GM20431 (cell line): ENCODE results near the gene LRIG2.
"Not testable (repeated sequence)": the region's sequence is repeated elsewhere in the genome, so short reads cannot be mapped to it uniquely, and the experiment has no call there.

ENCODE experiments used
- in situ Hi-C: fragments of 300-500 bp; cut with MseI, MboI; formaldehyde crosslinking; loops from one replicate; pipeline ENCODE4 v1.15.0; 2020; ENCODE audit warnings: low sequenced_read_pairs; ENCODE audit not compliant: unreplicated experiment

The LRIG2 gene, protein sequence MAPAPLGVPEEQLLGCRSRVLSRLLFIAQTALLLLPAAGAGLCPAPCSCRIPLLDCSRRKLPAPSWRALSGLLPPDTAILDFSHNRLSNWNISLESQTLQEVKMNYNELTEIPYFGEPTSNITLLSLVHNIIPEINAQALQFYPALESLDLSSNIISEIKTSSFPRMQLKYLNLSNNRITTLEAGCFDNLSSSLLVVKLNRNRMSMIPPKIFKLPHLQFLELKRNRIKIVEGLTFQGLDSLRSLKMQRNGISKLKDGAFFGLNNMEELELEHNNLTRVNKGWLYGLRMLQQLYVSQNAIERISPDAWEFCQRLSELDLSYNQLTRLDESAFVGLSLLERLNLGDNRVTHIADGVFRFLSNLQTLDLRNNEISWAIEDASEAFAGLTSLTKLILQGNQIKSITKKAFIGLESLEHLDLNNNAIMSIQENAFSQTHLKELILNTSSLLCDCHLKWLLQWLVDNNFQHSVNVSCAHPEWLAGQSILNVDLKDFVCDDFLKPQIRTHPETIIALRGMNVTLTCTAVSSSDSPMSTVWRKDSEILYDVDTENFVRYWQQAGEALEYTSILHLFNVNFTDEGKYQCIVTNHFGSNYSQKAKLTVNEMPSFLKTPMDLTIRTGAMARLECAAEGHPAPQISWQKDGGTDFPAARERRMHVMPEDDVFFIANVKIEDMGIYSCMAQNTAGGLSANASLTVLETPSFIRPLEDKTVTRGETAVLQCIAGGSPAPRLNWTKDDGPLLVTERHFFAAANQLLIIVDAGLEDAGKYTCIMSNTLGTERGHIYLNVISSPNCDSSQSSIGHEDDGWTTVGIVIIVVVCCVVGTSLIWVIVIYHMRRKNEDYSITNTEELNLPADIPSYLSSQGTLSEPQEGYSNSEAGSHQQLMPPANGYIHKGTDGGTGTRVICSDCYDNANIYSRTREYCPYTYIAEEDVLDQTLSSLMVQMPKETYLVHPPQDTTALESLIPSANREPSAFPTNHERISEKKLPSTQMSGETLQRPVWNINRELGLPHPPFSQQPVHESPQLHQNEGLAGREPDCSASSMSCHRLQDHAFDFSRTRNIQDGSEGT

DNA sequence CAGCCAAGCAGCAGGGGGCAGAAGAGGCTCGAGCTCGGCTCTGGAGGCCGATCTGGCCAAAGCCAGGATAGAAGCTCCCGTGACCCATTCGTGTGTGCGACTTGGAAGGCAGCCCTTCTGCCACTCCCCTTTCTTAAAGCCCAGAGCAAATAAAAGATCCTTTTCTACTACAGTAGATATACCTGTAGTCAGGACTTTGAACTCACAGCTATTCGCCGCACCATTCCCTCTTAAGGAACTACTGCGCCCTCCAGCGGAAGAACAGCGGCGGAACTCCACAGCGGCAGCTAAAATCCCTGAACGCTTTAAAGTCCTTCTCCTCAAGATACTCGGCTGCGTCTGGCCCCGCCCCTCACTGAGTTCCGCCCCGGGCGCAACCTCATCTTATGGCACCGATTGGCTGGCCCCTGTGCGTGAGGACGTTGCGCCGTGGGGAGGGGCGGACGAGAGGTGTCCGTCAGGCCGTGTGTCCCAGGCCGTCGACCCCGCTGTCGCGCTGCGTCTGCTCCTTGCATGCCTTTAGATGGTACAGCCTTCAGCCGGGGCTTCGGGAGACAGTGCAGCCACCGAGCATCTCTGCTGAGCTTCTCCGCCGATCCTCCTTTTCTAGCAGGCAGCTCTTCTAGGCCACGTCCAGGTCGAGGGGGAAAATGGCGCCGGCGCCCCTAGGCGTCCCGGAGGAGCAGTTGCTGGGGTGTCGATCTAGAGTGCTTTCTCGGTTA lies at the start of gene LRIG2:
Gene LRIG2 (plus strand): TSS at position 442 of the 722 bp plus-strand sequence. CDS start 209 bp downstream, at position 651.
- in situ Hi-C loops = no loop called here

DNA sequence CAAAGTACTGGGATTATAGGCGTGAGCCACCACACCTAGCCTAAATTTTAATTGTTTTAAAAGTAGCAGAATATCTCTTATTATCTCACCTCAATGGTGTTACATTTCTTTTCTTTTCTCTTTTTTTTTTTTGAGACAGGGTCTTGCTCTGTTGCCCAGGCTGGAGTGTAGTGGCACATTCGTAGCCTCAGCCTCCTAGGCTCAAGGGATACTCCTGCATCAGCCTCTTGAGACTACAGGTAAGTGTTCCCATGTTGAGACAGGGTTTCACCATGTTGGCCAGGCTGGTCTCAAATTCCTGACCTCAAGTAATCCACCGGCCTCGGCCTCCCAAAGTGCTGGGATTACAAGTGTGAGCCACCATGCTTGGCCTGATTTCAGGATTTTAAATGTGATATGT lies 49.7 kb upstream of the LRIG2 start:
- in situ Hi-C loops = not testable (repeated sequence)

DNA sequence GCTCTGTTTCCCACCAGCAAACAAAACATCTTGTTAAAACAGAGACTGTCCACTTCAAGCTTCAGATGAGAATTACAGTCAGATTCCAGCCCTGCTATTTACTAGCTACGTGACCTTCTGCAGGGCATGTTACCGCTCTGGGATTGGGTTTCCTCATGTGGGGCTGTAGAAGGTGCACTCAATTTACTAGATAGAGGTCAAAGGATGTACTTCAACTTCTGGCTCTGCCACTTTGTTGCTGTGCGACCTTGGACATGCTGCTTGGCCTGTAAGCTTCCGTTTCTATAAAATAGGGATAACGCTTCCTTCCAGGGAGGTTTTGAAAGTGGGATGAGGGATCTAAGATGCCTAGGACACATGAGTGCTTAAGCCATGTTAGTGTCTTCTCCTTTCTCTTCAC lies 46.0 kb upstream of the LRIG2 start:
- in situ Hi-C loops = loop anchor here (25.0 kb wide), 2 partner anchors 140 to 315 kb away; partner anchors contain the start of genes PPM1J and RHOC

DNA sequence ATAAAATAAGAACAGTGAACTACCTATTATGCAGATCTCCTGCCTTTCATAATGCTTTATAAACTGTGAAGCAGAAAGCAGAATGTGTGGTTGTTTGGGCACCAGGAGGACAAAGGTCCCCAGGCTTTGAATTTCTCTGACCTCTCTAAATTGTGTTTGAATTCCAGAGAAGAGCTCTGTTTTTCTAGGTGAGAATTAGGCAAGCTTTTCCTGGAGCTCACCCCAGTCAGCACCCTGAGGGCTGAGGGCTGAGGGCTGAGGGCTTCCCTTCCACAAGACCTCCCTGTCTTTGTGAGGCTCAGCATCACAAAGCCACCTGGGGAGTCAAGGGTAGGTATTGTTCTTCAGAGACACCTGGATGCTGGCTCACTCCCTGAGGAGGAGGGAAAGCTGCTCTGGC lies 45.5 kb upstream of the LRIG2 start:
- in situ Hi-C loops = loop anchor here (25.0 kb wide), 2 partner anchors 140 to 315 kb away; partner anchors contain the start of genes PPM1J and RHOC

DNA sequence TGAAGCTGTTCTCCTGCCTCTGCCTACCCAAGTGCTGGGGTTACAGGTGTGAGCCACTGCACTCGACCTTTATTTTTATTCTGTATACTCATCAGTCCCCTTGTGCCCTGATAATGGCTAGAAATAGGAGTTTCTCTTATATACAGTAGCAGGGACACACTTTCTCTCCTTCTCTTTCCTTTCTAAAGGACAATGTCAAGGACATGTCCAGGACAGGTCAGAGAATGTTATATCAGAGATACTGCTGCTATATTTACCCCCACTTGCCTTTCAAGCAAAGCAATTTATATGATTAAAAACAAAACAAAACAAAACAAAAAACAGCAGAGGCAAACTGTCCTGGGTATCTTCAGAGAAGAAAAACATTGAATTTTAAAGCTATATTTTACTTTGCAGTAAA lies 43.2 kb upstream of the LRIG2 start:
- in situ Hi-C loops = loop anchor here (25.0 kb wide), 2 partner anchors 143 to 318 kb away; partner anchors contain the start of genes PPM1J and RHOC

DNA sequence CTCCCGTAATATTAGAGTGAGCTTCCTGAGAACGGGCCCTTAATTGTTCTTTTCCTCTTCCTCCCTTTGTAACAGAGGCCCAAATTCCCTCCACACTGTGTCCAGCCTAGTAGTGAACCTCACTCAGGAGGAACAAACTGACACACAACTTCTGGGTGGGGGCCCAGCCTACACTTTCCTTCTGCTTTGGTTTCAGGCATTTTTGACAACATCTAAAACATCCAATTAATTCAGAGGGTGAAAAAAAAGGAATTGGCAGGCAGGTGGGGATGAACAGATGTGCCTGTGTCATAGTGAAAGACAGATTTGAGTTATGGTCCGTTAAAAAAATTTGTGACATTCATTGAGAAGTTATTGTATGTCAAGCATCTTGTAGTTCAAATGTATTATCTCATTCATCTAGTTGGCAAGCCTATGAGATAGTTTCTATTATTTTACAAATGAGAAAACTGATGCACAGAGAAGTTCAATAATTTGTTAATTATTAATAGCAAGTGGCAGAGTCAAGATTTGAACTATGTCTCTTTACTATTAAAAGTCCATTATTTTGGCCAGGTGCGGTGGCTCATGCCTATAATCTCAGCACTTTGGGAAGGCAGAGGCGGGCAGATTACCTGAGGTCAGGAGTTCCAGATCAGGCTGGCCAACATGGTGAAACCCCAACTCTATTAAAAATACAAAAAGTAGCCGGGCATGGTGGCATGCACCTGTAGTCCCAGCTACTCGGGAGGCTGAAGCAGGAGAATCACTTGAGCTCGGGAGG lies 41.6 kb upstream of the LRIG2 start:
- in situ Hi-C loops = loop anchor here (25.0 kb wide), 2 partner anchors 144 to 319 kb away; partner anchors contain the start of genes PPM1J and RHOC

DNA sequence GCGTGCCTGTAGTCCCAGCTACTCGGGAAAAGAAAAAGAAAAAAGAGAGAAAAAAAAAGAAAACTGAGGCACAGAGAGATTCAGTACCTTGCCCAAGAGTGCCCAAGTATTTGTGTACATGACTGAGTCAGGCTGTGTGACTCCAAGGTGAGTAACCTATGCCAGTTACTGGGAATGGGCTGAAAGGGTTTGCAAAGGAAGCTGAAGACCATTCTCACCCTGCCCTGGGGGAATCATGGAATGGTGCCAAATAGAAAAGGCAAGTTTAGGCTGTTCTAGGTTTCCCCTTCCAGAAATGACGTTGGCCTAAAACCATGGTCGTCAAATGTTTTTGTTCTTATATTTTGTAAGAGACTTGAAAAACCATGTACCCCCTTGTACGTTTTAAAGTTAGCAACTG lies 37.9 kb upstream of the LRIG2 start:
- in situ Hi-C loops = loop anchor here (25.0 kb wide), 2 partner anchors 148 to 323 kb away; partner anchors contain the start of genes PPM1J and RHOC

DNA sequence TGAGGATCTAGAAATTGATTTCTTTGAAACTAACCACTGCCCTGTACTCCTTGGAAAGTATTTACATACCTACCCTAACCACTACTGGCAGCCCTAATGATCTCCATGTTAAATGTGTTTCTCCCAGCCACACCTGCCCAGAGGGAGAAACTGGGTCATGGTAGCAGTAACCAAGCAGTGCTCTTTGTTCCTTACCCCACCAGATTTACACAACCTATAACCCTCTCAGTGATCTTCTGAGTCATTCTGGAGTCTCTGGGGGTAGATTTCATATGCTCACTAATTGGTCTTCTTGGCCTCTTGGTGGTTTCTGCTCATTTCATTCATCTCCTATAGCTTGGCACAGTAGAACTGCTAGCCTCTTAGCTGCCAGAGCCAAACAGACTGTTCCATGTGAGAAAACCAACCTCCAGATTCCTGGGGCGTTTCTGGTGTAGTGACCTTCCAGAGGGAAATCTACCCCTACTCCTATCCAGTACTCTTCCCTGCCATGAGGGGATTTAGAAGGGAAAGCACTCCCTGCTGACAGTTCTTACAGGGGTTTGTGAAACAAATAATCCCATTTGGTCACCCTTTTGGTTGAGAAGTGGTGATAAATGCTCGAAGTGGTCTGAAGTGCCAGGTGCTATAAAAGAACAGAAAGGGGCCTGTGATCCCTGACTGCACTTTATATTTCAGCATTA lies 36.2 kb upstream of the LRIG2 start:
- in situ Hi-C loops = loop anchor here (25.0 kb wide), 2 partner anchors 149 to 324 kb away; partner anchors contain the start of genes PPM1J and RHOC

DNA sequence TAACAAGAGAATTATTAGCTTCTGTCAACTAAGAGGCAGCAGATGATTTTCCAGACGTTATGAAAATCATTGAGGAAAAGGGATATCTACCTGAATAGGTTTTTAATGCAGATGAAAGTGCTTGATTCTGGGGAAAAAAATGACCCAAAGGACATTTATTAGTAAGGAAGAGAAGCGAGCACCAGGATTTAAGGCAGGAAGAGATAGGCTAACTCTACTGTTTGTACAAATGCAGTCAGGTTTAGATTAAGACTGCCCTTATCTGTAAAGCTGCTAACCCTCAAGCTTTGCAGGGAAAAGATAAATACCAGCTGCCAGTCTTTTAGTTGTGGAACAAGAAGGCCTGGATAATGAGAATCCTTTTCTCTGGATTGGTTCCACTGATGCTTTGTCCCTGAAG lies 33.0 kb upstream of the LRIG2 start:
- in situ Hi-C loops = loop anchor here (25.0 kb wide), 2 partner anchors 153 to 328 kb away; partner anchors contain the start of genes PPM1J and RHOC

DNA sequence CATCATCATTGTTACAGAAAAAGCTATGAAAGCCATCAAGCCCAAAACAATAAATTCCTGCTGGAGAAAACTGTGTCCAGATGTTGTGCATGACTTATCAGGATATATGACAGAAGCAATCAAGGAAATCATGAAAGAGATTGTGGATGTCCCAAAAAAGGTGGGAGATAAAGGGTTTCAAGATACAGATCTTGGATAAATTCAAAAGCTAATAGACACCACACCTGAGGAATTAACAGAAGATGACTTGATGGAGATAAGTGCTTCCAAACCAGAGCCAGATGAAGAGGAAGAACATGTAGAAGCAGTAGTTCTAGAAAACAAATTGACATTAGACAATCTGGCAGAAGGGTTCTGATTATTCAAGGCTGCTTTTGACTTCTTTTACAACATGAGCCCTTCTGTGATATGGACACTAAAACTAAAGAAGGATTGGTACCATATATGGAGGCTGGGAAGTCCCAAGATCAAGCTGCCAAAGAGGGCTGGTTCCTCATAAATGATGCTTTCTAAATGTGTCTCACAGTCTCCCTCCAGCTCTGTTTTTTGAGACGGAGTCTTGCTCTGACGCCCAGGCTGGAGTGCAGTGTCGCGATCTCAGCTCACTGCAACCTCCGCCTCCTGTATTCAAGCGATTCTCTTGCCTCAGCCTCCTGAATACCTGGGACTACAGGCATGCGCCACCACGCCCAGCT lies 32.1 kb upstream of the LRIG2 start:
- in situ Hi-C loops = loop anchor here (25.0 kb wide), 2 partner anchors 154 to 329 kb away; partner anchors contain the start of genes PPM1J and RHOC

DNA sequence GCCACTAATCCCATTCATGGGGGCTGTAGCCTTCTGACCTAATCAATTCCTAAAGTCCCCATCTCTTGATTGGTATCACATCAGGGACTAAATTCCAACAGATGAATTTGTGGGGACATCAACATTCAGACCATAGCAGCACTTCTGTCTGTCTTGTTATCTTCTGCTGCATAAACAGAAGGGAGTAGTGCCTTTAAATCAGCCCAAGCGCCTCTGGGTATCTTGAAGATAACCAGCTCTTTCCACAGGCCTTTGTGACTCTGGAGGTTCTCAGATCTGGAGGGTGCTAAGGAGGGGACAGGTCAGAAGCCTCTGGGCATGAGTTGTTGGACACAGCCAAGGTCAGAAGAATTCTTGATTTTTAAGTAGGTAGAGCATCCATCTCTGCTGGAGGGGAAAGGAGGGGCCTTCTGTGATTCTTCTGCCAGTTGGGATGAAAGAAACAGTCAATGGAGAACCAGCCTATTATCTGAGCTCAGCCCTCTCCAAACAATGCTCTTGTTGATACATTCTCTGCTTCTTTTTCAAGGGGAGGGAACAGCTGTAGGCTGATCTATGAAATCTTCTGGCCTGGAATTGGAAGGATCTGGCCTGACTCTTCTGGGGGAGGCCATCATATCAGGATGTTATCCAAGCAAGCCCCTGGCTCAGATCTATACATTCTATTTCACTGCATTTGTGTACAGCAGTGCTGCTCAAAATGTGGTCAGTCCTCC lies 31.3 kb upstream of the LRIG2 start:
- in situ Hi-C loops = loop anchor here (25.0 kb wide), 2 partner anchors 154 to 329 kb away; partner anchors contain the start of genes PPM1J and RHOC

DNA sequence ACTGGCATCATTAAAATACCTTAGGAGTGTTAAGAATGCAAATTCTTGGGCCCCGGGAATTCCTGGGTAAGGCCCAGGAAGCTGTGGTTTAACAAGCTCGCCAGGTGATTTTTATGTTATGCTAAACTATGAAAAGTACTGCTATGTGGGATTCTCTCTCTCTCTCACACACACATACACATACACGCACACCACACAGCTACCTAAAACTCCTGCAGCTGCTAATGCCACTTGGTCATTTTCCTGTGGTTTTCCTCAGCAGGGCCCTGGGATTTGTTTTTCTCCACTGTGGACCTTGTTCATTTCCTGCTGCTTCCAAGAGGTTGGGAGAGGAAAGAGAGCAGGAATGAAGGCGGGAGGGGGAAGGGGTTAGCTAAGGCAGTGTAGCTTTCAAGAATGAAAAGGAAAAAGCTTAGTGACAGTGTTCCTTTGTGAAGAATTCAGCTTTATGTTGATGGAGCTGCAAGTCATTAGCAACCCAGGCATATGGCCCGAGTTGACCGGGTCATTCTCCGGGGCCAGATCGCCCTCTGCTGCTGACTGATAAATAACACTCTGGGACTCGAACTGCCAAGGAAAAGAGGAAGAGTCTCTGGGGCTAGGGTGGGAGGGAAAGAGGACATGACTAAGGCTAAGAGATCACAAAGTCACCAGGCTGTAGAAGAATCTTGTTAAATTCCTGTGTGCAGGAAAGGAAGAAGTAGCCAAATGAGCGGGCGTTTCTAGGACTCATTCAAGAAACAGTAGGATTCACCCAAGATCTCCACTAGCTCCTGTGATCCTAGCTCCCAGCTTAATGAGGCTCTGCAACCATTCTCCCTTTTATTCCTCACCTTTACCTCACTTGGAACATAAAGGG lies 30.5 kb upstream of the LRIG2 start:
- in situ Hi-C loops = loop anchor here (25.0 kb wide), 2 partner anchors 155 to 330 kb away; partner anchors contain the start of genes PPM1J and RHOC

DNA sequence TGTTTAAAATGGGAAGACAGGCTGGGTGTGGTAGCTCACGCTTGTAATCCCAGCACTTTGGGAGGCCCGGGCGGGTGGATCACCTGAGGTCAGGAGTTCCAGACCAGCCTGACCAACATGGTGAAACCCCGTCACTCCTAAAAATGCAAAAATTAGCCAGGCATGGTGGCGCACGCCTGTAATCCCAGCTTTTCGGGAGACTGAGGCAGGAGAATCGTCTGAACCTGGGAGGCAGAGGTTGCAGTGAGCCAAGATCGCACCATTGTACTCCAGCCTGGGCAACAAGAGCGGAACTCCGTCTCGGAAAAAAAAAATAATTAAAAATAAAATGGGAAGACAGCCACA lies 29.9 kb upstream of the LRIG2 start:
- in situ Hi-C loops = loop anchor here (25.0 kb wide), 2 partner anchors 156 to 331 kb away; partner anchors contain the start of genes PPM1J and RHOC

DNA sequence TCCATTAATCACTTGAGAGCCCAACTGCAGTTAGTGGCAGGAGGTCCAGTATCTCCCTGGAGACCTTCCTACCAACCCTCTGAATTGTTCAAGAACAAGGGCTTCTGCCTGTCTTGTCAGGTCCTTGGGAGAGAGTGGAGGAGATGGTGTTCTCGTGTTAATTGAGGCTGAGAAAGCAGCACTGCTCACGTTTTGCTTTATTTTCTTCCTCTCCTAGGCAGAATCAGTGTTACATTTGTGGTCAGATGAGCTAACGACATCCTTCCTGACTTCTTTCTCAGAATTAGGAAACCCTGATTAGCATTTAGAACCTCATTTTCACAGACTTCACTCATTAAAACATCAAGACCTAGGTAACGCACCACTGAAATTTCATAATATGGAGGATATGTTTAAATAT lies 26.4 kb upstream of the LRIG2 start:
- in situ Hi-C loops = loop anchor here (25.0 kb wide), 2 partner anchors 159 to 334 kb away; partner anchors contain the start of genes PPM1J and RHOC

DNA sequence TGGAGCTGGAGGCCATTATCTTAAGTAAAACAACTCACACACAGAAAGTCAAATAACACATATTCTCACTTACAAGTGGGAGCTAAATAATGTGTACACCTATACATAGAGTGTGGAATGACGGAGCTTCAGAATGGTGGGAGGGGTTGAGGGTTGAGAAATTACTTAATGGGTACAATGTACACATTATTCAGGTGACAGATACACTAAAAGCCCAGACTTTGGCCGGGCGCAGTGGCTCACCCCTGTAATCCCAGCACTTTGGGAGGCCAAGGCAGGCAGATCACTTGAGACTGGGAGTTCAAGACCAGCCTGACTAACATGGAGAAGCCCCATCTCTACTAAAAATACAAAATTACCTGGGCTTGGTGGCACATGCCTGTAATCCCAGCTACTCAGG lies 24.9 kb upstream of the LRIG2 start:
- in situ Hi-C loops = loop anchor here (25.0 kb wide), 2 partner anchors 161 to 336 kb away; partner anchors contain the start of genes PPM1J and RHOC
